Measurements from ENCODE around the gene FOXP4.

DNA sequence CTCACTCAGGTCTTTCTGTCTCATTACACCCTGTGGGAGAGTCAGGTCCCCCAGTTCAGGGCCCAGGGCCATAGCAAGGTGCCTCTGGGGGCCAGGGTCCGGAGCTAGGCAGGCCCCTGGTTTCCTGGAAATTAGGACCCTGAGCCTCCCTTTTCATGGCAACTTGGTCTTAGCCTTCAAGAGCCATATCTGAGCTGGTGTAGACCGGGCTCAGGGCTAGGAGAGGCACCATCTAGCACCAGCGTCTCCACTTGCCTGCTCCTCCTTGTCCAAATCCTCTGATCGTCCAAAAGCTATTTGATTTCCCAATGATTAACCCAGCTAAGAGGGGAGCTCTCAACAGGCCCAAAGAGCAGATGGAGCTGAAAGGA, 97.7 kb downstream of the FOXP4 start:
- TF ChIP-seq, protein P1, sequence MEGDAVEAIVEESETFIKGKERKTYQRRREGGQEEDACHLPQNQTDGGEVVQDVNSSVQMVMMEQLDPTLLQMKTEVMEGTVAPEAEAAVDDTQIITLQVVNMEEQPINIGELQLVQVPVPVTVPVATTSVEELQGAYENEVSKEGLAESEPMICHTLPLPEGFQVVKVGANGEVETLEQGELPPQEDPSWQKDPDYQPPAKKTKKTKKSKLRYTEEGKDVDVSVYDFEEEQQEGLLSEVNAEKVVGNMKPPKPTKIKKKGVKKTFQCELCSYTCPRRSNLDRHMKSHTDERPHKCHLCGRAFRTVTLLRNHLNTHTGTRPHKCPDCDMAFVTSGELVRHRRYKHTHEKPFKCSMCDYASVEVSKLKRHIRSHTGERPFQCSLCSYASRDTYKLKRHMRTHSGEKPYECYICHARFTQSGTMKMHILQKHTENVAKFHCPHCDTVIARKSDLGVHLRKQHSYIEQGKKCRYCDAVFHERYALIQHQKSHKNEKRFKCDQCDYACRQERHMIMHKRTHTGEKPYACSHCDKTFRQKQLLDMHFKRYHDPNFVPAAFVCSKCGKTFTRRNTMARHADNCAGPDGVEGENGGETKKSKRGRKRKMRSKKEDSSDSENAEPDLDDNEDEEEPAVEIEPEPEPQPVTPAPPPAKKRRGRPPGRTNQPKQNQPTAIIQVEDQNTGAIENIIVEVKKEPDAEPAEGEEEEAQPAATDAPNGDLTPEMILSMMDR (conservative IDR thresholded peaks at IDR 0.05) = no peak
- TF ChIP-seq ZFX (IDR thresholded peaks at IDR 0.05) = no peak
